ENCODE data around the gene NEFH.

DNA sequence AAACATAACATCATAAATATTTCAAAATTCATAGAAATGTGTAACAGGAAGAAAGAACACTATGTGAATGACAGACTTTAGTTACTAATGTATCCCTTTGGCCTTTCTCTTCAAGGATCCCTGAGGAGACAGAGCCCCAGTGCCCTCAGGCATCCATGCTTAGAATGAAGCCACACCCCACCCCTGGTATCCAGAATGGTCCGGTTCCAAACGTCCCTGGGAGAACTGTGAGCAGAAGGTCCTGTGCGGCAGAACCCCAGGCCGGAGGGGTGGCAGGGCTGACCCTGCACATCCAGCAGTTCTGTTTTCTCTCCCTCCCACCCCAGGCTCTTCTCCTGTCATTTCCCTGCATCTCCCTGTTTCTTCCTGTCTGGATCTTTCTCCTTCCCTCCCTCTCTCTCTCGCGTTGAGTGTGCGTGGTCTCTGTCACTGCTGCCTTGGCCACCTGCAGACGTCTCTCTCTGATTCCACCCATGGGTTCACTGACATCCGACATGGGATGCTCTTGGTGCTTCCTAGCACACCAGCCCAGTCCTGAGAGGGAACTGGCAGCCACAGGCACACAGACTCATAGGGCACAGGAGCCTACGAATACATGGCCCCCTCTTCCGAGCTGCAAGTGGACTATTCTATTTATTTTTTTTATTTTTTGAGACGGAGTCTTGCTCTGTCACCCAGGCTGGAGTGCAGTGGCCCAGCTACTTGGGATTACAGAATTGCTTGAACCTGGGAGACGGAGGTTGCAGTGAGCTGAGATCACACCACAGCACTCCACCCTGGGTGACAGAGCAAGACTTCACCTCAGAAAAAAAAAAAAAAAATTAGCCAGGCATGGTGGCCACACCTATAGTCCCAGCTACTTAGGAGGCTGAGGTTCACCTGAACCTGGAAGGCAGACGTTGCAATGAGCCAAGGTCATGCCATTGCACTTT lies 35.9 kb upstream of the NEFH start:
- TF ChIP-seq POLR2AphosphoS5 (IDR thresholded peaks at IDR 0.05; ENCODE audit: borderline replicate concordance, low read depth, low read length) (no peak), EZH2 (IDR thresholded peaks at IDR 0.05) (no peak), FOXP2 (optimal IDR thresholded peaks at IDR 0.05; ENCODE audit: control extremely low read depth, extremely low read length, insufficient read depth) (no peak)

All from SK-N-MC (cell line).